Mammary epithelial cell (primary cell): Measurements from ENCODE around the gene TMEM106A.

Source experiments
- CTCF ChIP-seq, 2 donors: IDR thresholded peaks in 1 of 2; conservative IDR thresholded peaks in 1 of 2; 2 replicates each; pipeline ENCODE4 v1.5.1; 2011 to 2012; ENCODE audit warnings: inconsistent platforms in 2 of 2, low read length in 2 of 2, mild to moderate bottlenecking in 2 of 2, control low read depth in 1 of 2, low read depth in 1 of 2; ENCODE audit not compliant: insufficient read depth in 1 of 2; ENCODE audit errors: extremely low read depth in 1 of 2
- EZH2 ChIP-seq: IDR thresholded peaks from 2 replicates; pipeline ENCODE4 v1.6.1; 2012; ENCODE audit warnings: low read length, inconsistent platforms, borderline replicate concordance

GRCh38 chr17:43215341-43215740 lies 3.7 kb downstream of the TMEM106A start:
- no peak for TF ChIP-seq CTCF (conservative IDR thresholded peaks at IDR 0.05 in 1 of 2, IDR thresholded peaks at IDR 0.05 in 1 of 2; ENCODE audit: extremely low read depth in 1 of 2, insufficient read depth in 1 of 2, low read depth in 1 of 2, low read length in 2 of 2)
- no peak for TF ChIP-seq EZH2
